ENCODE results near the gene ZMAT5.

ZMAT5 gene

DNA sequence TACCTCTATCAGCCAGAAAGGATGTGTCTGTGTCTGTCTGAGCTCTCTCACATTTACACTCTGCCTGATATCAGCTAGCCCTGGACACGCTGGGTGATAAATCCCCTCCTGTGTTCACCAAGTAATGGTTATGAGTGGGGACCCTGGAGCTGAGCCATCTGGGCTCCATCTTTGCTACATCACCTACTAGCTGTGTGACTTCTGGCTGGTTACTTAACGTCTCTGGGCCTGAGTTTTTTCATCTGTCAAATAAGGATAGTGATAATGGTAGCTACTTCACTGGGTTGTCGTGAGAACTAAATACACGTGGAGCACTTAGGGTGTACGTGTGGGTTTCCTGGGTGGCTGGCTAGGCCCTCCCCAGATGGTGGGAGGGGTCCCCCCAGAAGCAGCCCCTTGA, 23.3 kb upstream of the ZMAT5 start:
- TF ChIP-seq, protein P1, sequence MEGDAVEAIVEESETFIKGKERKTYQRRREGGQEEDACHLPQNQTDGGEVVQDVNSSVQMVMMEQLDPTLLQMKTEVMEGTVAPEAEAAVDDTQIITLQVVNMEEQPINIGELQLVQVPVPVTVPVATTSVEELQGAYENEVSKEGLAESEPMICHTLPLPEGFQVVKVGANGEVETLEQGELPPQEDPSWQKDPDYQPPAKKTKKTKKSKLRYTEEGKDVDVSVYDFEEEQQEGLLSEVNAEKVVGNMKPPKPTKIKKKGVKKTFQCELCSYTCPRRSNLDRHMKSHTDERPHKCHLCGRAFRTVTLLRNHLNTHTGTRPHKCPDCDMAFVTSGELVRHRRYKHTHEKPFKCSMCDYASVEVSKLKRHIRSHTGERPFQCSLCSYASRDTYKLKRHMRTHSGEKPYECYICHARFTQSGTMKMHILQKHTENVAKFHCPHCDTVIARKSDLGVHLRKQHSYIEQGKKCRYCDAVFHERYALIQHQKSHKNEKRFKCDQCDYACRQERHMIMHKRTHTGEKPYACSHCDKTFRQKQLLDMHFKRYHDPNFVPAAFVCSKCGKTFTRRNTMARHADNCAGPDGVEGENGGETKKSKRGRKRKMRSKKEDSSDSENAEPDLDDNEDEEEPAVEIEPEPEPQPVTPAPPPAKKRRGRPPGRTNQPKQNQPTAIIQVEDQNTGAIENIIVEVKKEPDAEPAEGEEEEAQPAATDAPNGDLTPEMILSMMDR (conservative IDR thresholded peaks at IDR 0.05; ENCODE audit: control insufficient read depth, insufficient read depth, low read depth, low read length), result no peak

GRCh38 chr22:29788339-29789279, 21.8 kb upstream of the ZMAT5 start:
- DNase-seq (ENCODE audit: low read depth), result no peak
- TF ChIP-seq, protein P1 (conservative IDR thresholded peaks at IDR 0.05; ENCODE audit: control insufficient read depth, insufficient read depth, low read depth, low read length), result no peak
- no peak overlapping the region for H3K4me3 ChIP-seq (ENCODE audit: control insufficient read depth, low read depth, low read length)

More for the DNA sequence above, 23.3 kb upstream of the ZMAT5 start:
- DNase-seq (ENCODE audit: low read depth), result no peak
- no peak overlapping the region for H3K4me3 ChIP-seq (ENCODE audit: control insufficient read depth, low read depth, low read length)

GRCh38 chr22:29787371-29787980, 20.7 kb upstream of the ZMAT5 start:
- DNase-seq (ENCODE audit: low read depth), result no peak
- TF ChIP-seq, protein P1 (conservative IDR thresholded peaks at IDR 0.05; ENCODE audit: control insufficient read depth, insufficient read depth, low read depth, low read length), result no peak
- no peak overlapping the region for H3K4me3 ChIP-seq (ENCODE audit: control insufficient read depth, low read depth, low read length)

DNA sequence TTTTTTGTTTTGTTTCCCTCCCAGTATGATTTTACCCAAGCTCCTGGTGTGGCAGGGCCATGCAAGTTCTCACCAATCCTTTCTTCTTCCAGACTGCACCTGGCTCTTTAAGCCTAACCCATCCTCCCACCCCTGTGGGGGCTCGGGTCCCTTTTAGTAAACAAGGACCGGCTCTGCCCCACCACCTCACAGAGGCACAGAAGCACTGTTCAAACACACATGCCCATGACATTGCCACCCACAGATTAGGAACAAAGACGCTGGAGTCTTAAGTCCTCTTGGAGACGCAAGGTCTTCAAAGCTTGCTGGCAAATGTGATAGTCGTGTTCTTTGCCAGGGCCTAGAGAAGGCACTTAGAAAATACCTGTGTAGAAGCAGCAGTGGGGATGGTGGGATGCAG, 19.2 kb upstream of the ZMAT5 start:
- TF ChIP-seq, protein P1 (conservative IDR thresholded peaks at IDR 0.05; ENCODE audit: control insufficient read depth, insufficient read depth, low read depth, low read length), result no peak
- DNase-seq (ENCODE audit: low read depth), result no peak
- H3K4me3 ChIP-seq (ENCODE audit: control insufficient read depth, low read depth, low read length), result no peak overlapping the region

DNA sequence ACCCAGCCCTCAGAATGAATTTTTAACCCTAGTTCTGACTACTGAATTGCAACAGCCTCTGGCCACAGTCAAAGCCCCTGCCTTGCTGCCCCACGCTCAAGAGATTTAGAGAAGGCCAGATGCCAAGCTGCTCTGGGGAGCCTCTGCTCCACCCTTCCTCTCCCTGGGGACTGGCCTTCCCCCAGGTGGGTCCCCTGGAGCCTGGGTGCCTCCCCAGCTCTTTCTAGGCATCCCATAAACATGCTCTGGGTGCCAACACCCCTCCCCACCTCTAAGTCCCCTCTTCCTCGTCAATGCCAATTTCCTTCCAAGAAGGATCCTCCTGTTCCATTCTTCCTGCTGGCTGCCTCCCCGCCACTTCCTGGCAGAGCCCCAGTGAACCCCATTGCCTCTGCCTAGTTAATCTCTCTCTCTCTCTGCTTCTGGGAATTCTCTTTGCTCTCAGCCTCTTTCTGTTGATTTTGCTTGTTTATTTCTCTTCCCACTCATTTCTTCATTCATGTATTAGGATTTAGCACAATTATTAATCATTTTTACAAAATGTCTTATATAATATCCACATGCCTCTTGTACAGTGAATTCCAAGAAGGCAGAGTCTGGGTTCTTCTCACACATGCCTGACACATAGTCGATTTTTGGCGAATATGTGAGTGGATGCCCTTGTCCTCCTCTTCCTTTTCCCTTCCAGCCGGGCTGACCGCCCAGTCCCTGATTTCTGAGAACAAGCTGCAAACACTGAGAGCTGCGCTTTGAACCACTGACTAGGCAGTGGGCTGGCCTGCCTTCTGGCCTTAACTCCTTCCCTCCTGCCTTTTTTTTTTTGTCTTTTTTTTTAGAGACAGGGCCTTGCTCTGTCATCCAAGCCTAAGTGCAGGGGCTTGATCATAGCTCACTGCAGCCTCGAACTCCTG, 17.9 kb upstream of the ZMAT5 start:
- no peak overlapping the region for H3K4me3 ChIP-seq (ENCODE audit: control insufficient read depth, low read depth, low read length)
- TF ChIP-seq, protein P1 (conservative IDR thresholded peaks at IDR 0.05; ENCODE audit: control insufficient read depth, insufficient read depth, low read depth, low read length), result no peak
- no peak for DNase-seq (ENCODE audit: low read depth)
